NCI-H526 treated with DMSO at 0.1 percent for 48 hours (cell line): ENCODE results near the gene SCRG1.

Experiments used
- DNase-seq: peaks from one replicate; lab custom pipeline; 2025; lab: John Stamatoyannopoulos, UW

Gene SCRG1

DNA sequence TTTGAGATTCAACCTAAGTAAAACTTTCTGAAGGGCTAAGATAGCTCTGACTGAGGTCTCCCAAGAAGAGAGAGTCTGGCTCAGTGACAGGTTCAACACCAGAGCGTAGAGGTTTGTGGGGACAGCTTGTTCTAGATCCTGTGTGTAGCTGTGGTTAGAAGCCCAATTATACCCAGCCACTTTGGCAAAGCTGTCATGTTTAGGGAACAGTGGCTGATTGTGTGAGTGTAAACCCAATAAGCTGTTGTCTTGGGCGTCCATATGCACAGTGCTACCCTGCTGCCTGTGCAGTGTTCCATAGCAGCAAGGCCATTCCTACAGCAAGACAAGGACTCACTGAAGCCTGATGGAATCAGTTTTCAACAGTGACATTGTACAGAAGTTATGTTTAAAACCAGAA, 11.2 kb upstream of the SCRG1 start:
- DNase-seq, result no peak

DNA sequence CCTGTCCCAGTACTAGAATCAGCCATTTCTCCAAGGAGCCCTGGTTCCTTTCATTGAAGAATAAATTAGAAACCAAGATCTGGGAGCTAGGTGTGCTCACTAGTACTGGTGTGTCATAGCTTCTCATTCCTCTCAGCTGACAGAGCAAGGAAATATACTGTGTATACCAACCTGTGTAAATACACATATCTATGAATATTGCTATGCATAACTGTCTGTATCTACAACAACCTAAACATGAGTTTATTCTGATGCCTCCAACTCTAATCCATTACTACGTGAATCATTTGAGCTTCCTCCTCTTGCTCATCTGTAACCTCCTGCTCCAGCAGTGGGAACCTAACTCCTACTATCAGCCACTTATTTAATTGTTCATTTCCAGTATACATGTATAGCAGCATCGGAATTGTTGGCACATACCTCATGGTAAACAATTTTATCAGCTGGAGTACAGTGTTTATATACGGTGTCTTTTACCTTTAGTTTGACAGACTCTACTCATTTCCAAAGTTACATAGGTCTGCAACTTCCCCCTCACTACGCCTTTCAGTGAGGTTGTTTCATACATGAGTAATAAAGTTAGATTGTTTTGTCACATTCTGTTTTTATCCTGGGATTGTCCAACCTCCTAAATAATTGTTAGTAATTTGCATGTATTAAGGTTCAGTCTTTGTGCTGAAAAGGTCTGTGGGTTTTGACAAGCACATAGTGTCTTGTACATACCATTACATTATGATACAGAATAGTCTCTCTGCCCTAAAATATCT, 7.1 kb upstream of the SCRG1 start:
- DNase-seq, result no peak

DNA sequence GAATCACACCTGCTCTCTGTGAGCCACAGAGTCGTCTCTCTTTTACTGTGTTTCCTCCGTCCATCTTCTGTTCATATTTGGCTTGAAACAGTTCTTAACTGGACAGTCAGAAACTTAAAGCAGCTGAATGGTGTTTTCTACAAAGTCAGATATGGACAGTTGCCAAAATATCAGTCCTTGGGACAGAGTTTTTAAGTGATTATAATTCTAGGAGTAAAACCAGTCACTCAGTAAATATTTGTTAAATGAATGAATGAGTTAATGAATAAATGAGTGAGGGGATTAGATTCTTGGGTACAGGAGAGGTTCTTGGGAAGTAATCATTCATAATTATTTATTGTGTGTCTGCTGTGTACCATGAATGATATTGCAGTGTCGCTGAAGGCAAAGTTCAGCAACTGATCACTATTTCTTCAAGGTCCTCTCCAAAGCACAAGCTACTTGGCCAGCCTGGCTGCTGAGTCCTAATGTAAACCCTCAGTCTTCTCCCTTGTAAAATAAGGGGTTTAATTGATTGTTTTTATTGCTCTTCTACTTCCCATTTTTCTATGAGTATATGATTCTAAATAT, 5.5 kb upstream of the SCRG1 start:
- no peak for DNase-seq

DNA sequence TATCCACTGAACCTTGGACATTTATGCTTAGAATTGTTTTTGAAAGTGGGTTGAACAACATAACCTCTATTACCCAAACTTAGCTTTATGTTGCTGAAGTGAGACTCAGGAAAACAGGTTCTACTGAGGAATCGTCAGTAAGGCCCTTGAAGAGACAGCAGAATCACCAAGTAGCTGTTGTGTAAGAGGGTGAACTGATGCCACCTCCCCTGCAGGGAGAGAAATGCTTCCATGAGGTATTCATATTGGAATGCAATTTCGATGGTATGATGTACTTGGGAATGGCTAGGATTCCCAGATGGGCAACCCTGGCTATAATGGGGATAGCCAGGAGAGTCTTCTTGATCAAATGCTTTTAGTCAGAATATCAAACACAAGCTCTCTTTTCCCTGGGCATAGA, 4.1 kb upstream of the SCRG1 start:
- no peak for DNase-seq

DNA sequence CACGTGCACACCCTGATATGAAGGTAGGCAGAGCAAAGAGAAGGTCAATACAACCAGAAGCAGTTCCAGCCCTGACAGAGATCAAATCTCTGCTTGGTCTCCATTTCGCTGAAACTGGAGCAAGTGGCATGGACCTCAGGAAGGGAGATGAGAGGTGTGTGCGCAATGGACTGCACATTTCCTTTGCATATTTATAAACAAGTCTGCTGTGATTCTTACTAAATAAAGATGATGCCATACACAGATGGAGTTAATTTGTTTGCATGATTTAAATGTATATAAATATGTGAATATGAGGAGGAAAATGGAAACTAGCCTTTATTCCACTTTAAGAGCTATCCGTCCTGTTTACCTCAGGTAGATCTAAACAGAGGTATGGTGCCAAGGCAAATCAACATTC, 2.1 kb upstream of the SCRG1 start:
- no peak for DNase-seq

DNA sequence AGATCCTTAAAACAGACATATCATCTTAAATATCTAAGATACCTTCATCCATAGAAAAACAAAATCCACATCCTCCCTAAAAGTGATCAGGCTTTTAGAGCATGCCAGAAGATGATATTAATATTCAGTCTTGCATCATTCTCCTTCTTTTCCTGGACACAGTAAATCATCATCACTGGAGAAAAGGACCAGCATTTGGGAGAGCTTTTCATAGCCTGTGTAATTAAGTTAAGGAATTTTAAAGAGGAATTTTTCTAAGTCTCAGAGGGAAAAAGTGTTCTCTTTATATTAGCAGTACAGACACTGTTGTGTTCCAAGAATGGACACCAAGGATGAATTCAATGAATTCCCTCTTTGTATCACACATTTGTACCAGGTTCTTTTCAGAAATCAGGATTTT, 696 bp downstream of the SCRG1 start:
- no peak for DNase-seq

DNA sequence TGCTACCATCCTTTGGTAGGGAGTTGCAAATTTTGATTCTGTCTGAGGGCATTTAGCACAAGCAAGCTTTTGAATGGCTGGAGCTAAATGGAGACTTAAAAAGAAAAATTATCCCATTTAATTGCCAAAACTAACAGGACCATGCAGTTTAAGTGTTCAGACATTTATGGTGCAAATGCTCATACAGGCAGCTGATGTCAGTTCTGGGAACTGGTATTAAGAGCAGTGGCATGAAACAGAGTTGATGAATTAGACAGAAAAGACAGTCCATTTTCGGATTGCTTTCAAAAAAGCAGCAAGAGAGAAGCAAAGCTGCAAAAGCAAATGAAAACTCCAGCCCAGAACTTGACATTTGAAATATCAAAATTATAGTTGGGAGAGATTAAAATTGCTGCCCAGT, 1.3 kb downstream of the SCRG1 start:
- no peak for DNase-seq

DNA sequence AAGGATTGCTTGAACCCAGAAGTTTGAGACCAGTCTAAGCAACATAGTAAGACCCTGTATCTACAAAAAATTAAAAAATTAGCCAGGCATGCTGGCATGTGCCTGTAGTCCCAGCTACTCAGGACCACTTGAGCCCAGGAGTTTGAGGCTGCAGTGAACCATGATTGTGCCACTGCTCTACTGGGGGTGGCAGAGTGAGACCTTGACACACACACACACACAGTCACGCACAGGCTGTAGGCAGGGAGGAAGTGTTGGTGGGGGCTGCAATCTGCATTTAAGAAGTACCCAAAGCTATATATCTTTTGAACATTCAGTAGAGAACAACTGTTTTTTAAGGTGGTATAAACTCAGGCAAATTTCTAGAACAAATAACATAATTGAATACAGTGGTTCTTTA, 7.2 kb downstream of the SCRG1 start:
- no peak for DNase-seq

DNA sequence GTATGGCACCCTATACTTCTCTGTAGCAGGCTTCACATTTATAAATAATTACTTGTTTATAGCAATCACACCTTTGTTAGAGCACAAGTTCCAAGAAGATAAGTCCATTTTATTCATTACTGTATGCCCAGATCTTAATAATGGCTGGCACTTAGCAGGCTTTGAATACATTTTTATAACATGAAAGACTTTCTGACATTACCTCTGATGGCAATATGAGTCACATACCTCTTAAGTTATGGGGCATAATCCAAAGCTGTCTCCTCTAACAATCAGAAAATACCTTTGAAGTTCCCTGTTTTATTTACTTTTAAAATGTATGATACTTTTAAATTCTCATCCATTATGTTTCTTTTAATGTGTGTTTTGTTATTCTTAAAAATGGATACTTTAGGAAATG, 12.2 kb downstream of the SCRG1 start:
- DNase-seq, result no peak

DNA sequence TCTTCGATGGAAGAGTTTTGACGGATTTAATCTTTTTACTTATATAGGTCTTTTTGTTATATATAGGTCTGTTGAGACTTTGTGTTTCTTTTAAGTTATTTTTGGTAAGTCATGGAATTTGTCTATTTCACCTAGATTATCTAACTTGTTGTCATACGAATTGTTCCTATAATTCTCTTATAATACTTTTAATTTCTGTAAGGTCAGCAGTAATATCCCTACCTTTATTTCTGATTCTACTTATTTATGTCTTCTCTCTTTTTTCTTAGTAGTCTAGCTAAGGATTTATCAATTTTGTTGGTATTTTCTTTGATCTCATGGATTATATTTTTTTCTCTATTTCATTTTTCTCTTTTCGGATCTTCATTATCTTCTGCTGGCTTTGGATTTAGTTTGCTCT, 16.6 kb downstream of the SCRG1 start:
- DNase-seq, result no peak

DNA sequence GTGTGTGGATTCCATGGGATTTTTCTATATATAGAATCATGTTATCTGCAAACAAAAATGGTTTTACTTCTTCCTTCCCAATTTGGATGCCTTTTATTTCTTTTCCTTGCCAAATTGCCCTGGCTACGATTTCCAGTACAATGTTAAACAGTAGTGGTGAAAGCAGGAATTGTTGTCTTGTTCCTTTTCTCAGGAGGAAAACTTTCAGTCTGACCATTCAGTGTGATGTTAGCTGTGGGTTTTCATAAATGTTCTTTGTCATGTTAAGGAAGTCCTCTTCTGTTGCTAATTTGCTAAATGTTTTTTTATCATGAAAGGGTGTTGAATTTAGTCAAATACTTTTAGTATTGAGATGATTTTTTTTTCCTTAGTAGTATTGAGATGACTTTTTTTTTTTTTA, 17.3 kb downstream of the SCRG1 start:
- no peak for DNase-seq

DNA sequence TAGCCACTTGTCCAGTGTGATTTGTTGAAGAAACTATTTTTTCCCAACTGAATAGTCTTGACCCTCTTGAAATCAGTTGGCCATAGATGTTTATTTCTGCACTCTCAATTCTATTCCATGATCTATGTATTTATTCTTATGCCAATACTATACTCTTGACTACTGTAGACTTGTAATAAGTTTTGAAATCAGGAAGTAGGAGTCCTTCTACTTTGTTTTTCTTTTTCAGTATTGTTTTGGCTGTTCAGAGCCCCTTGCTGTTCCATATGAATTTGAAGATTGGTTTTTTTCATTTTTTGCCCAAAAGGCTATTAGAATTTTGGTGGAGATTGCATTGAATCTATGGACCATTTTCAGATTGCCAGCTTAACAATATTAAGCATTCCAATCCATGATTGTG, 17.9 kb downstream of the SCRG1 start:
- DNase-seq, result no peak

DNA sequence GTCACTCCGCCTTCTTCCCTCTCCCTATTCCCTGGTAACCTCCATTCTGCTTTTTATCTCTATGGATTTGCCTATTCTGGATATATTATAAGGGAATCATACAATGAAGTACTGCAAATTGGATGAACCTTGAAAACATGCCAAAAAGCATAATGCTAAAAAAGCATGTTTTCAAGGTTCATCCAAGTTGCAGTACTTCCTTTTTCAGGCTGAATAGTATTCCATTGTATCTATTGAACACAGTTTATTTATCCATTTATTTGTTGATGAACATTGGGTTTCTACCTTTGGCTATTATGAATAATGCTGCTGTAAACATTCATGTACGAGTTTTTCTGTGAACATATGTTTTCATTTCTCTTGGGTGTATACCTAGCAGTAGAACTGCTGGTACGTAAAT, 19.0 kb downstream of the SCRG1 start:
- no peak for DNase-seq

DNA sequence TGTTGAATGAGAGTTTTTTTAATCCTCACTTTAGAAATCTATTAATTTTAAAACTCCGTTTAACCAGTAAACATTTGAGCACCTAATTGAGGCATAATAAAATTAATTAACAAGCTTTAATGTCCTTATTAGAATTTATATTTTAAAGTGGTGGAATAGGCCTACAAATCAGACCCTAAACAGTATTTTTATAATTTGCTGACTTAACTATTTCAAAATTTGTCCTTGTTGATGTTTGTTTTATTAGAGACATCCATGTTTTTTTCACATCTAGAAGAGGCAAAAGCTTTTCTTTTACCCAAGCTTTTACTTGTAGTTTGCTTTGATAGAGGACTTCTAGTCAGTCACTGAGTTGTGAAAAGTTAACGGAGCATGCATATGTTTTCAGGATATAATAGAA, 24.3 kb downstream of the SCRG1 start:
- DNase-seq, result no peak

DNA sequence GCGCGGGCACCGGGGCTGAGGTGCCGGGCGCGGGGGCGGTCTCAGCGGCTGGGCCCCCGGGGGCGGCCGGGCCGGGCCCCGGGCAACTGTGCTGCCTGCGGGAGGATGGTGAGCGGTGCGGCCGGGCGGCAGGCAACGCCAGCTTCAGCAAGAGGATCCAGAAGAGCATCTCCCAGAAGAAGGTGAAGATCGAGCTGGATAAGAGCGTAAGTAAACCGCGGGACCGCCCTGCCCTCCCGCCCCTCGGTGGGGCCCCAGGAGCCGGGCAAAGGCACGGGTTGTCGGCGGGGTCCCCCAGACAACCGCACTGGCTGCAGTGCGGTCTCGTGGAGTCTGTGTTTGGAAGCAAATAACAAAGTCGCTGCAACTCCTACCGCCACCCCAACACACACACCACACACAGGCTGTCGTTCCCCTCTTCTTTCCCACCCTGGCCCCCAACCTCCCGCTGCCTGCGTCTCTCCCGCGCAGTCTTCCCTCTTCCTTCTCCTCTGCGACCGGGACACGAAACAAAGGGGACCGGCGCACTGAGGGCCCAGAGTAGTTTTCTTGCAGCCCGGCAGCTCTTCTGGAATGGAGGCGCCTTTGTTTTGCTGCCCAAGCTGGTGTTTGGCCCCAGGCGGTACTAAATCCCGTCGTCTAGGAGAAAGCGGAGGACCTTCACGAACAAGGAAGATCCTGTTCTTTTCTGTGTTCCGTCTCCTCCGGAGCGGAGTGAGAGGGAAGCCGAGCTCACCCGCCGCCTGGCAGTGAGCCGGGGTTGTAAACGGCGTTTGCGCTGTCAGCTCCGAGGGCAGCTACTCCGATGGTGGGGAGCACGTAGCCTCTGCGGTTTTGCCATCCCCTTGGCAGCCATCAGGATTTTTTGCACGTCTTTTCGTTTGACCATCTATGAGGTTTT, 27.4 kb downstream of the SCRG1 start:
- peak; percentile 52 for DNase-seq

DNA sequence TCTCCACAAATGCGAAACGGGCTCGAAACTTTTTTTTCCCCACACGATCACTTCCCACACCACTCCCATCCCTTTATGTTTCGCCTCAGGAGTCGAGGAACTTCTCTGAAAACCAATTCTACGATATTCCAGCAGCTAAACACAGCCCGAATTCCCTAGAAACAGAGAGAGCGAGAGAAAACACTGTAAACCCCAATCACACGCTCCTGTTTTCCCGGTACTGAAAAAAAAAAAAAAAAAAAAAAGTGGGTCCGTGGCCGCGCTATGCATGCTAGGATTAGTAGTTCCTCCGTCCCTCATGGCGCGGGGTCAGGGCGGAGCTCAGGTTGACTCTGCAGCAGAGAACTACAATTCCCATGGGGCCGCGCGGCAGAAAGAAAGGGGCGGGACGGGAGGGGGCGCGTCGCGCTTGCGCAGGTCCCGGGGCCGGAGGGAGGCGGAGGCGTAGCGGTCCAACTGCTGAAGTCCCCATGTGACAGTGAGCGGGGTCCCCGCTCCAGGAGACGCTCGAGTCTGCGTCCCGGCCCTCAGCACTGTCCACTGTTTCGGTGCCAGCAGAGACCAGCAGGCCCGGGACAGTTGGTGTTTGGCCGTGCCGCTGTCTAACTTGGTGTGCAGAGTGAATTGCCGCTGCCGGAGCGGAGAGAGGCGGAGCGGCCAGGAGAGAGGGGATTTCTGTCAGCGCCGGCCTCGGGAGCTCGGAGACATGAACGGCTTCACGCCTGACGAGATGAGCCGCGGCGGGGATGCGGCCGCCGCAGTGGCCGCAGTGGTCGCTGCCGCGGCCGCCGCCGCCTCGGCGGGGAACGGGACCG, 28.2 kb downstream of the SCRG1 start, which contains the start of gene SAP30:
Gene SAP30 (plus strand): TSS at position 478 of the 815 bp plus-strand sequence. CDS start 229 bp downstream, at position 707.
- peak; percentile 88 for DNase-seq

DNA sequence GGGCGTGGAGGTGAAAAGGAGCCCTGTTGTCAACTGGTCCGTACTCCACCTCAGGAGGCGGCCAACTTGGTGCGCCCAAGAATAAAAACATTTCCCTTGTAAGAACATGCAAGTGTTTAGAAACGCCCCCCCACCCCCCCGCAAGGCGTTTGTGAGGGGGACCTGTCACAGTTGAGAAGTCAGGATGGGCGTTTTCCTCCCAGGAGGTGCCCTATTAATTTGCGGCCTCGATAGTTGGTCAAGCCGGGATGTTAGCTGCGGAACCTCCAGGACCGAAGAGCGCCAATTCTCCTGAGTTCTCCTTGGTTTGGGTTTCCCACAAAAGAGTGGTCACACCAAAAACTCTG, 28.8 kb downstream of the SCRG1 start:
- DNase-seq, result no peak

DNA sequence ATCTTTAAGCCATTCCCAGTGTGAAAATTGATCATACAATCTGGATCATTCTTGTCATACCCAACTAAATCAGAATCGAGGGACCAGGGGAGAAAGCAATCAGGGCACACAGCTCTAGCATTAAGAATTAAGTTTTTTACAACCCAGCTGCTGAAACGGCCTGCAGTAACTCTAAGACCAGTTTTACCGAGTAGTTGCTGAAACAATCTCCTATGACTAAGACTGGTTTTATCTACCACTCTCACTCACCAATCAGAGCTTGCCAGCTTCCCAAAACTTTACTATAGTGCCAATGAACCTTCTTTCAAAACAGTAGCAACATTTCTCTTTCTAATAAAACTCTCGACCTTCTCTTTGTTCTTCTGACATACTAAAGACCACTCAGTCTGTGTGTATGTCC, 31.0 kb downstream of the SCRG1 start:
- DNase-seq, result no peak

DNA sequence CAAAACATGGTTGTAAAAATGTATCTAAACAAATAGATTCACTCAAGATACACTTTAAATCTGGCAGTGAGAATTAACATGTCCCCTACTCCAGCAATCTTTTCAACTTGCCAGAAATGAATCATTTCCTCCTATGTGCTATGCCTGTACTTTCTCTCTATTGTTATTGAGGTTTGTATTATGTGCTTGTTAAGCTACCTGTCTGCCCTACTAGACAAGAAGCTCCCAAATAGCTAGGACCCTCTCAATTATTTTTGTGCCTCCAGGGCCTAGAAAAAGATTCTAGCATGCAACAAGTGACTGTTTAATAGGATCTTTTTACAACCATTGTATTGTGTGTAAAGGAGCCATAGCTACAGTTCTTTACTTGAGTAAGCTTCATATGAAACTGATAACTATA, 31.6 kb downstream of the SCRG1 start:
- no peak for DNase-seq

DNA sequence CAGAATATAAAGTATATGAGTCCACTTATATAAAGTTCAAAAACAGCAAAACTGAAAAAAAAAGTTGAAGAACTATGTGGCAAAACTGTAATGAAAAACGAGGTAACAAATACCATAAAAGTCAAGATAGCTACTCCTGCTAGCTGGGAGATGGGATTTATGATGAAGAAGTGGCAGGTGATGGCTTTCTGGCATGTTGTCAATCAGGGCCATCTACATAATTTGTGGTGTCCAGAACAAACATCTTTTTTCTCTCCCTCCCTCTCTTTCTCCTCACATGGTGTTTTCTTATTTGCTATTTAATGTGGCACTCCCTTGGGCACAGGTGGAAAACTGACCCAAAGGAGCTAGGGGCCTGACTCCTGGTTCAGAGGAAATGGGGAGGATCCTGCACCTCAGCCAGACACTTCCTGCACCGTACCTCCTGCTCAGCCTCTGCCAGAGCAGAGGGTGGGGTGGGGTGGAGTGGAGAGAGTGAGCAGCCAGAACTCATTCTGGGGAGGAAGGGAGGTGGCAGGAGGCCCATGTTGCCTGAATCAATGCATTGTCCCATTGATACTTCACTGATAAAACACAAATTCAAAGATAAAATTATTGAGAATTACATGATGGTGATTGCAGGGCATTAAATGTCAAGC, 33.4 kb downstream of the SCRG1 start:
- no peak for DNase-seq

DNA sequence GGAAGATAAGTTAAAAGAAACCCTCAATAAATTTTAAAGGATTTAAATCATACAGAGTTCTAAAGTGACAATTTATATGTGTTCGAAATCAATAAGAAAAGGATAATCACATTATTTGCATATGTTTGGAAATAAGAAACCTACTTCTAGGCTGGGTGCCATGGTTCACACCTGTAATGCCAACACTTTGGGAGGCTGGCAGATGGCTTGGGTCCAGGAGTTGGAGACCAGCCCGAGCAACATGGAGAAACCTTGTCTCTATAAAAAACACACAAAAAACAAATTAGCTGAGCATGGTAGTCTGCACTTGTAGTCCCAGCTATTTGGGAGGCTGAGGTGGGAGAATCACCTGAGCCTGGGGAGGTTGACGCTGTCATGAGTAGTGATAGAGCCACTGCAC, 36.2 kb downstream of the SCRG1 start:
- no peak for DNase-seq
